Astrocyte of the spinal cord (primary cell): ENCODE results near the gene ASF1B.

Experiments
- DNase-seq: peaks from one replicate; pipeline ENCODE4 v3.0.0; 2011; ENCODE audit warnings: low read depth, low spot score
- H3K4me3 ChIP-seq: 2 replicates; pipeline ENCODE4 v1.5.1; 2011; ENCODE audit warnings: low read depth, mild to moderate bottlenecking, low read length, moderate library complexity
- CTCF ChIP-seq: IDR thresholded peaks from 2 replicates; pipeline ENCODE4 v1.5.1; 2012; ENCODE audit warnings: low read depth, mild to moderate bottlenecking, low read length, inconsistent platforms
- in situ Hi-C: cut with HindIII; loops from 2 replicates; pipeline ENCODE4 v1.10.0; 2017; ENCODE audit warnings: low sequenced_read_pairs

Gene ASF1B

GRCh38 chr19:14155371-14155770, 19.0 kb upstream of the ASF1B start:
- no peak for TF ChIP-seq CTCF
- DNase-seq = no peak
- in situ Hi-C loops = no loop called here
- H3K4me3 ChIP-seq = no peak overlapping the region

- H3K4me3 ChIP-seq = no peak overlapping the region
- TF ChIP-seq CTCF = no peak
- in situ Hi-C loops = no loop called here
- DNase-seq = no peak
Observed at GRCh38 chr19:14152713-14153112, 16.3 kb upstream of the ASF1B start.

GRCh38 chr19:14150770-14151661, 14.6 kb upstream of the ASF1B start:
- DNase-seq = no peak
- in situ Hi-C loops = no loop called here

GRCh38 chr19:14150041-14150769, 13.8 kb upstream of the ASF1B start:
- in situ Hi-C loops = no loop called here
- no peak for DNase-seq
- no peak for TF ChIP-seq CTCF
- no peak overlapping the region for H3K4me3 ChIP-seq

More at GRCh38 chr19:14150770-14151661, 14.6 kb upstream of the ASF1B start:
- H3K4me3 ChIP-seq = no peak overlapping the region
- TF ChIP-seq CTCF = no peak

GRCh38 chr19:14149509-14149994, 13.2 kb upstream of the ASF1B start:
- H3K4me3 ChIP-seq = no peak overlapping the region
- in situ Hi-C loops = no loop called here
- no peak for TF ChIP-seq CTCF
- peak; percentile 19 for DNase-seq

- no peak overlapping the region for H3K4me3 ChIP-seq
- in situ Hi-C loops = no loop called here
- DNase-seq = no peak
- no peak for TF ChIP-seq CTCF
Observed at GRCh38 chr19:14148751-14149410, 12.5 kb upstream of the ASF1B start.
